Activated CD4-positive, alpha-beta memory T cell treated with anti-CD3 and anti-CD28 coated beads, Interleukin-2, amount 10 ng/mL, durations not matched to agents 7 days and 5 days (primary cell): ENCODE results near the gene GABBR2. TPM values are rescaled to one million over a fixed set of nuclear protein-coding genes. Genes with fewer than 3 reads are reported as not detected.
"Not testable (repeated sequence)": the region's sequence is repeated elsewhere in the genome, so short reads cannot be mapped to it uniquely, and the experiment has no call there.

ENCODE experiments used
- CTCF ChIA-PET: fragments of 350-600 bp; sonication (Branson Sonifier 250); formaldehyde crosslinking; loops from one replicate; lab custom pipeline; 2021; ENCODE audit warnings: antibody characterized with exemption, inconsistent platforms; lab: Charles Lee
- POLR2A ChIA-PET: fragments of 350-600 bp; sonication (Branson Sonifier 250); formaldehyde crosslinking; loops from one replicate; lab custom pipeline; 2021; ENCODE audit warnings: antibody characterized with exemption; lab: Charles Lee
- DNase-seq: peaks from one replicate; pipeline ENCODE4 v3.0.0-alpha.2; 2020
- H3K27ac Mint-ChIP-seq: one replicate; pipeline ENCODE4 v1.8.0; 2021; ENCODE audit warnings: mild to moderate bottlenecking, mixed read lengths
- H3K27me3 Mint-ChIP-seq: one replicate; pipeline ENCODE4 v1.8.0; 2021; ENCODE audit warnings: mixed read lengths
- H3K36me3 Mint-ChIP-seq: one replicate; pipeline ENCODE4 v1.8.0; 2021; ENCODE audit warnings: low read depth, mixed read lengths
- H3K4me1 Mint-ChIP-seq: one replicate; pipeline ENCODE4 v1.8.0; 2021; ENCODE audit warnings: mixed read lengths
- H3K4me3 Mint-ChIP-seq: one replicate; pipeline ENCODE4 v1.8.0; 2021; ENCODE audit warnings: mild to moderate bottlenecking, mixed read lengths
- H3K9me3 Mint-ChIP-seq: one replicate; pipeline ENCODE4 v1.8.0; 2021; ENCODE audit warnings: mixed read lengths
- total RNA-seq, 2 experiments: library from RNA; stranded (reverse); gene quantifications; one replicate each; pipeline ENCODE4 v1.2.3, GENCODE V29; 2021

The GABBR2 gene
- total RNA-seq, 2 experiments from 2014 or later, result not detected

DNA sequence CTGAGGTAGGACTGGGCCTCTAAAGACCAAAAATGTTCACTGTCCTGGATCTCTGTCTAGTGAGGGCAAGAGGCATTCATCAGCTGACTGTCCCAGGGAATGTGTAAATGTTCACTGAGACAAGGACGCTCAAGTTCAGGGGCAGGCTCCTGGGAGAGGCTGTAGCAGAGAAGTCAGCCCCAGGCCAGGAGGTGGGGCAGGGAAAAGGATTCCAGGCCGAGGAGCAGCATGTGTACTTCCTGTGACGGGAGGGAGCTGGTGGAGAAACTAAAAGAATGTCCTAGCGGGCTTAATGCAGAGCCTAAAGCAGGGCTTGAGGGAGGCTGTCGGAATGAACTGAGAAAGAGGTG lies 205.8 kb downstream of the GABBR2 start:
- no peak for DNase-seq
- Mint-ChIP-seq H3K4me1 (no peaks in the 10 kb centered on the region), H3K27ac (no peak overlapping the region), H3K9me3 (no peaks in the 10 kb centered on the region), H3K4me3 (no peak overlapping the region), H3K27me3 (peaks cover 13% of the 10 kb centered on the region), H3K36me3 (no peaks in the 10 kb centered on the region)
- CTCF ChIA-PET, result no interaction called here
- POLR2A ChIA-PET, result no interaction called here

DNA sequence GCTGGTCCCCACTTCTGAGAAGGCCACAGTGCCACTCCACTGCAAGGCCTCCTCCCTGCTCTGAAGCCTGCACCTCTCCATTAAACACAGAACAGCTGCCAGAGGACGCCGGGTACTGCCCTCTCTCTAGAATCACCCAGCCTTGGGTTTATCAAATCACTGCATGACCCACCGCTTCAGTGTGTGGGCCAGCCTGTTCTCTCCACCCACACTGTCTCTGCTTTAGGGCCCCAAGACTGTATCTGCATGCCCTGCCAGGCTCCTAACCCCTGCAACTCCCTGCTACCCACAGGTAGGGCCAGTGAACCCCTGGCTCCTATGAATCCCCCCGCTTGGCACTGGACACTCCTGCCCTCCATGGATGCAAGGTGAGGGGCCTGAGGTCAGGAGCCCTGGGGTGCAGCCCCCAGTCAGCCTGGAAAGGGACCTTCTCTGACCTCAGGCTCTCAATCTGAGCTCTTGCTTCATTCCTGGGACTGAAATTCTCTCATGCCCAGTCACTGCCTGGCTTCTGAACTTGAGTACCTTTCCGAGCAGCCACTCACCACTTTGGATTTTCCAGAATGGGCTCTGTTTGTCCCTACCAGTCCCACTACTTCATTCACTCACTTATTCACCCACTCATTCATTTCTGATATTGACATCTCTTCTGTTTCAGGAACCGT lies 206.3 kb downstream of the GABBR2 start:
- Mint-ChIP-seq H3K27me3 (peaks cover 15% of the 10 kb centered on the region), H3K4me1 (no peaks in the 10 kb centered on the region), H3K27ac (no peak overlapping the region), H3K36me3 (no peaks in the 10 kb centered on the region), H3K4me3 (no peak overlapping the region), H3K9me3 (no peaks in the 10 kb centered on the region)
- DNase-seq, result no peak
- ChIA-PET POLR2A (no interaction called here), CTCF (no interaction called here)

DNA sequence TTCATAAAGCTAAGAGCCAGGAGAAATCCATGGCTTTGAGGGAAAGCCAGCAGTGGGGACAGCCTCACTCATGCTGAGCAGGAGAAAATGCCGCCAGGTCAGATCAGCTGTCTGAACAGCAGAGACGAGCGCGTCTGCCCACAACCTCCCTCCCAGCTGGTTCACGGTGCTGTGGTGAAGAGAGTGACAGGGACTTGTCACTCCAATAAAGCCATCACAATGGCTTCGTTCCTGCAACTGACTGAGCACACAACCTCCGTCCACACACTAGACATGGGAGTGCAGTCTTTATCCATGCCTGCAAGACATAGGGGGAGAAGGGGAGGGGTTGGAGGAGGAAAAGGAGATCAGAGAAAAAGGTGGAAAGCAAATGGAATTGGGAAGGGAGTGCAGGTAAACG lies 206.9 kb downstream of the GABBR2 start:
- Mint-ChIP-seq H3K27ac (no peak overlapping the region), H3K9me3 (no peaks in the 10 kb centered on the region), H3K27me3 (peaks cover 16% of the 10 kb centered on the region), H3K4me3 (no peak overlapping the region), H3K4me1 (no peaks in the 10 kb centered on the region), H3K36me3 (no peaks in the 10 kb centered on the region)
- ChIA-PET CTCF (no interaction called here), POLR2A (no interaction called here)
- DNase-seq, result no peak

DNA sequence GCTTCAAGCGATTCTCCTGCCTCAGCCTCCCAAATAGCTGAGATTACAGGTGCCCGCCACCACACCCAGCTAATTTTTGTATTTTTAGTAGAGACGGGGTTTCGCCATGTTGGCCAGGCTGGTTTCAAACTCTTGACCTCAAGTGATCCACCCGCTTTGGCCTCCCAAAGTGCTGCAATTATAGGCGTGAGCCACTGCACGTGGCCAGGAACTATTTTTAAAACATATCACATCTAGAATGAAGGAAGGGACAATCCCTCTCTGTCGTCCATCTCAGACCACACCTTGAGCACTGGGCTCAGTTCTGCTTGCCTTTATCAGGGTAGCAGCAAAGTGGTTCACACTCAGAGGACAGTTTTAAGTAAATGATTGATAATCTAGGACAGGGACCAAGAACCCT lies 207.5 kb downstream of the GABBR2 start:
- peaks cover 17% of the 10 kb centered on the region for H3K27me3 Mint-ChIP-seq
- POLR2A ChIA-PET, H3K4me3 Mint-ChIP-seq, H3K27ac Mint-ChIP-seq, H3K4me1 Mint-ChIP-seq, DNase-seq, H3K36me3 Mint-ChIP-seq, CTCF ChIA-PET, H3K9me3 Mint-ChIP-seq: not testable (repeated sequence)

DNA sequence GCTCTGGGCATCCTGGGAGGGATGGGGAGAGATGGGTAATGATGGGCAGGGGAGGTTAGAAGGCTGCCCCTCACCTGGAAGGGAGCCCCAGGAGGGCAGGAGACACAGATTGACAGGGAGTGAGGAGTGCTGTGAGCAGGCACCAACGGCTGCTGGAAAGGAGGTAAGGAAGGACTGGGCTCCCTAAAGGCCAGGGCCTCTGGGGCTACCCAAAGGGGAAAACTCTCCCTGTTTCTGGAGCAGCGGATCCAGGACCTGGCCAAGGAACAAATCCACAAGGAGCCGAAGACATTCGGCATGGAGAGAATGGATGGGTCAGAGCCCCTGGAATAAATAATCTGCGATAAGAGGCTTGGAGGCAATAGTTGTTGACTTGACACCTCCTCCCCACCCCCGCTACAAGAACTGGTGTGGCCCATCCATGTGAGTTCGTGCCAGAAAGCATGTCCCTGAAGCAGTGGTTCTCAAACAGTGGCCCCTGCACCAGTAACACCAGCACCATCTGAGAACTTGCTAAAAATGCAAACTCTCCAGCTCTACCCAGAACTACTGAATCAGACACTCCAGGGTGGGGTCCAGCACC lies 208.3 kb downstream of the GABBR2 start:
- no peak for DNase-seq
- no peaks in the 10 kb centered on the region for H3K36me3 Mint-ChIP-seq
- CTCF ChIA-PET, result no interaction called here
- no peak overlapping the region for H3K4me3 Mint-ChIP-seq
- no peak overlapping the region for H3K27ac Mint-ChIP-seq
- POLR2A ChIA-PET, result no interaction called here
- no peaks in the 10 kb centered on the region for H3K4me1 Mint-ChIP-seq
- H3K27me3 Mint-ChIP-seq, result peaks cover 16% of the 10 kb centered on the region
- H3K9me3 Mint-ChIP-seq, result no peaks in the 10 kb centered on the region

DNA sequence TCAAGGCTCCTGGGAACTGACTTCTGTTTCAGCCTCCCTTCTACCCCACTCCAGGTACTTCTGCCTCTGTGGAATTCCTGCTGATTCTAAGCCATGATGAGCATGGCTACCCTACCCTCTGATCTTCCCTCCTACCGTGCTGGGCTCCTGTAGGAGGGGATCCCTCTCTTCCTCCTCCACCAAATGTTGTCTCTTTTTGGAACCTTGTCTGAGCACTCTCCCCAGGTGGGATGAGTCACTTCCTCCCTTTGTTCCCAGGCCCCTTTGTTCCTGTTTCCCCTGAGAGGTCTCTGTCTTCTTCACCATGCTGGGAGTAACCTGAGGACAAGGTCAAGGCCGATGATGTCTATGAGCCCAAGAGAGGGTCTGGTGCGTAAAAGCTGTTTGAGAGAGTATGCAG lies 213.2 kb downstream of the GABBR2 start:
- peaks cover 8% of the 10 kb centered on the region for H3K4me1 Mint-ChIP-seq
- POLR2A ChIA-PET, result no interaction called here
- H3K36me3 Mint-ChIP-seq, result no peaks in the 10 kb centered on the region
- peaks cover 33% of the 10 kb centered on the region for H3K27me3 Mint-ChIP-seq
- DNase-seq, result no peak
- H3K4me3 Mint-ChIP-seq, result no peak overlapping the region
- CTCF ChIA-PET, result no interaction called here
- H3K9me3 Mint-ChIP-seq, result no peaks in the 10 kb centered on the region
- no peak overlapping the region for H3K27ac Mint-ChIP-seq

DNA sequence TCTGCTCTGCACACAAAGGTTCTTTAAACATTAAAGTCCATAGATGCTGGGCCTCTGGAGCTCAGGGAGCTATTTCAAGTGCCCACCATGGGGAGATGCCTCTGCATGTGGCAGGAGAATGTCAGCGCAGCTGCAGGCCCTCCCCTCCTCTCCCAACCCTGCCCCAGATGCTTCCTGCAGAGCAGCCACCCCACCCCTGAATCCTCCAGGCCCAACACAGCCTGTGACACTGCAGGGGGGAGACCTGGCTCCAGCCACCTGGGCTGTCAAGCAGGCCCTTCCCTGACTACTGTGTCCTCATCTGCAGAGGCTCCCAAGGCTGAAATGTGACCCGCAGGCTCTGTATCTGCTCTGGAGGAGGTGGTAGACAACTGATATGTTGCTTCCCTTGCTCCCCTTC lies 213.9 kb downstream of the GABBR2 start:
- DNase-seq, result no peak
- POLR2A ChIA-PET, result no interaction called here
- no peaks in the 10 kb centered on the region for H3K36me3 Mint-ChIP-seq
- H3K27ac Mint-ChIP-seq, result no peak overlapping the region
- CTCF ChIA-PET, result no interaction called here
- peaks cover 8% of the 10 kb centered on the region for H3K4me1 Mint-ChIP-seq
- H3K27me3 Mint-ChIP-seq, result peaks cover 30% of the 10 kb centered on the region
- no peak overlapping the region for H3K4me3 Mint-ChIP-seq
- no peaks in the 10 kb centered on the region for H3K9me3 Mint-ChIP-seq

DNA sequence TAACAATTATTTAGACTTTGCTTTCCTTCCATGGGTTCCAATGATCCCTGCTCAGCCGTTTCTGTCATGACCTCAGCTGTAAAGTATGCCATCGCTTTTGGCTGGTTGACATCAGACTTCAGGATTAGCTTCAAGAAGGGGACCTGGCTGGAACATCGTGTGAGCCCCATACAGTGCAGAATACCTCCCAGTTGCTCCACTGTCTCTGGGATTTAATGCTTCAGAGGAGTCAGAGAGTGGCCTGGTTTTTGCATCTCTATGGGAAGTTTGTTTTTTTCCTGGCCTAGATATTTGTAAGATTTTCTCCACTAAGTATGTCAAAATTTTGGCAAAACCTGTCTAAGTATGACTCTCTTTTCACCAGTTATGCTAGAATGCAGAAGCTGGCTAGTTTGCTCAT lies 216.9 kb downstream of the GABBR2 start:
- no peaks in the 10 kb centered on the region for H3K9me3 Mint-ChIP-seq
- no peaks in the 10 kb centered on the region for H3K36me3 Mint-ChIP-seq
- H3K4me3 Mint-ChIP-seq, result no peak overlapping the region
- peaks cover 8% of the 10 kb centered on the region for H3K4me1 Mint-ChIP-seq
- CTCF ChIA-PET, result no interaction called here
- POLR2A ChIA-PET, result no interaction called here
- no peak overlapping the region for H3K27ac Mint-ChIP-seq
- no peak for DNase-seq
- H3K27me3 Mint-ChIP-seq, result peaks cover 22% of the 10 kb centered on the region

DNA sequence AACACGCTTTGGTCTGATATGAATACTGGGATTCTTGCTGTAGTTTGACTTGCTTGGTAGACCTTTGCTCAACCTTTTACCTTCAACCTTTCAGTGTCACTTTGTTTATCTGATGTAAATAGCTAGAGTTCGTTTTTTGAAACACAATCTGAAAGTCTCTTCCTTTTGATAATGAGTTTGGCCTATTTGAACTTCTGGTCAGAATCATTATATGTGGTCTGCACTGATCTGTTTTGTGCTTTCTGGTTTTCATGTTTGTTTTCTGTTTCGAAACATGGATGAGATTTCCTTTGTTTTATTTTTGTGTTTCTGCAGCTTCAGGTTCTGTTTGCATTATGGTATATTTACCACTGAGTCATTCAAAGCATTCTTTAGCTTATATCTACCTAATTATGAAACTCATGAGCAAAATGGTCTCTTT lies 217.5 kb downstream of the GABBR2 start:
- ChIA-PET CTCF (no interaction called here), POLR2A (no interaction called here)
- Mint-ChIP-seq H3K36me3 (no peaks in the 10 kb centered on the region), H3K27me3 (peaks cover 21% of the 10 kb centered on the region), H3K27ac (no peak overlapping the region), H3K4me3 (no peak overlapping the region), H3K4me1 (peaks cover 8% of the 10 kb centered on the region), H3K9me3 (no peaks in the 10 kb centered on the region)
- no peak for DNase-seq

DNA sequence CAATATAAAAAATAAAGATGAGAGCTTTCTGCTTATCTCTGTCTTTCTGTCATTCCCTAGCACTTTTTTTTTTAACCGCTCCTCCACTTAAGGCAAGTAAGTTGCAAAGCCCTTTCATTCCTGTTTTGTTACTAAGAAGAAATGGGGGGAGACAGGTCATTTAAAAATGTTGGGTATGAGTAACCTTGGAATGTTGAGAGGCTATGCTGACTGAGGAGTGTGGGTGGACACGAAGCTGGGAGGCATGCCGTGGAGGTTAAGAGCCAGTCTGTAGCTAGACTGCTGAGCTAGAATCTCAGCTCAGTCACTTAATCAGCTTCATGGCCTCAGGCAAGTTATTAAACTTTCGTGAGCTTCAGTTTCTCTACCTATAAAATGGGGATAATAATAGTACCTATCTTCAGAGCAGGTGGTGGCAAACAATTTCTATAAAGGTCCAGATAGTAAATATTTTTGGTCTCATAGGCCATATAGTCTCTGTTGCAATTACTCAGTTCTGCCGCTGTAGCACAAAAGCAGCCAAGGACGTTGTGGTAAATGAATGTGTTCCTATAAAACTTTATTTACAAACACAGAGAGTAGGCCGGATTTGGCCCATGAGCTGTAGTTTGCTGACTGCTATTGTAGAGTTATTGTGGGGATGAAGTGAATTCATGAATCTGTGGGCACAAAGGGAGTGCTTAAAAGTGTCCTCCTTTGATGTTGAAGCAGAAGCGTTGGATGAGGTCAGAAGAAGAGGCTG lies 220.0 kb downstream of the GABBR2 start:
- no peak overlapping the region for H3K4me3 Mint-ChIP-seq
- CTCF ChIA-PET, result interaction anchor here (0.5 kb wide), 1 partner anchor 79 kb away, joined by 3 read pairs; no protein-coding TSS in a partner anchor

DNA sequence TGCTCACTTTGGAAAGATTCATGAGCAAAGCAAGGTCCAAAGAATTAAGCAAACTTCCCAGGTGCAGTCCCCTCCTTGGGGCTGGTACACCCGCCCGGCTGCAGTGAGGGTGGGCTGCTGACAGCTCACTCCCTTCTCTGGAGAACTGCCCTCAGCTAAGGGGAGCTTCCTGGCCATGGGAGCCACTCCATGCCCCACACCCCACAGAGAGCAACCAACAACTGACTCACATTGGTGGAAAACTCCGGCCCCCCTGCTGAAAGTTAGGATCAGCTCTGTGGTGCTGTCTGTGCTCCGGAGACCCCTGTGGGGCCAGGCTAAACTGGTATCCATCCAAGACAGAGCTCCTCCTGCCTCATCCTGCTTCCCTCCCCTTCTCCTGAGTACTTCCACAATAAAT lies 223.0 kb downstream of the GABBR2 start:
- H3K4me3 Mint-ChIP-seq, result no peak overlapping the region
- H3K27ac Mint-ChIP-seq, result no peak overlapping the region
- no peaks in the 10 kb centered on the region for H3K4me1 Mint-ChIP-seq
- no peaks in the 10 kb centered on the region for H3K9me3 Mint-ChIP-seq
- no peaks in the 10 kb centered on the region for H3K36me3 Mint-ChIP-seq
- H3K27me3 Mint-ChIP-seq, result peaks cover 13% of the 10 kb centered on the region
- CTCF ChIA-PET, result no interaction called here
- DNase-seq, result no peak
- POLR2A ChIA-PET, result no interaction called here

More for the DNA sequence above, 220.0 kb downstream of the GABBR2 start:
- H3K36me3 Mint-ChIP-seq, result no peaks in the 10 kb centered on the region
- H3K27ac Mint-ChIP-seq, result no peak overlapping the region
- peaks cover 16% of the 10 kb centered on the region for H3K27me3 Mint-ChIP-seq
- no peak for DNase-seq
- POLR2A ChIA-PET, result interaction anchor here (0.6 kb wide), 1 partner anchor 11 kb away, joined by 3 read pairs; no protein-coding TSS in a partner anchor
- peaks cover 8% of the 10 kb centered on the region for H3K4me1 Mint-ChIP-seq
- no peaks in the 10 kb centered on the region for H3K9me3 Mint-ChIP-seq

DNA sequence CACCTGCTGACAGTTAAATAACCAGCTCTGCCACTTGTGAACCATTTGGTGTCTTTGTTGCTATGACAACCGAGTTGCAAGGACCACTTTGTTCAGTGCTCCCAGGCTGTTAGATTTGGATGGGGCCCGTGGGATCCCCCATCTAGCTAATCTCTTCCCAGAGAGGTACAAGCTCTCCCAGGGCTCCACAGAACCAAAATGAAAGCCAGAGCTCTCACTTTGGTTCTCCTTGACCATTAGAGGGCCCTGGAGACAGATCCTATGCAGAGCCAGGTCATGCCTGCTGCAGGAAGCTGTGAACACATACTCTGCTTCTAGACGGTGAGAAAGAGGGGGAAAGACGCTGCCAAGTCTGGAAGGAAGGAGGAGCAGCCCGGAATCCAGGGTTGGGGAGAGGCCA lies 224.6 kb downstream of the GABBR2 start:
- POLR2A ChIA-PET, result no interaction called here
- CTCF ChIA-PET, result no interaction called here
- peaks cover 15% of the 10 kb centered on the region for H3K27me3 Mint-ChIP-seq
- no peak overlapping the region for H3K27ac Mint-ChIP-seq
- no peaks in the 10 kb centered on the region for H3K4me1 Mint-ChIP-seq
- DNase-seq, result no peak
- no peaks in the 10 kb centered on the region for H3K36me3 Mint-ChIP-seq
- H3K4me3 Mint-ChIP-seq, result no peak overlapping the region
- H3K9me3 Mint-ChIP-seq, result no peaks in the 10 kb centered on the region

DNA sequence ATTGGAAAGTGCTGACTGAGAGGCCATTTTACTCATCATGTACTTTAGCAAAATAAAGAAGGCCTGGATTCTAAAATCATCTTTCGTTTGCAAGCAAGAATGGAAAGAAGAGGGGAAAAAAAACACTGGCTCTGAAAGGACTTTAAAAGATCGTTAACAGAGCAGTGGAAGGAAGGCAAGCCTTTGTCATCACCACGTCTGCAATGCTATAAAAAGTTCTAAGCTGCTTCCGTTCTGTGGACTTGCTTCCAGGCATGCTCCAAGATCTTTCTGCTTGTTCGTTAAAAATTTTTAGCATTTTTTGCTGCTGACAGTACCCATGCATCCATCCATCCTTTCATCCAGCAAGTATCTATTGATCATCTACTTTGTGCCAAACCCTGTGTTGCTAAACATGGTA lies 226.5 kb downstream of the GABBR2 start:
- DNase-seq, result no peak
- H3K4me3 Mint-ChIP-seq, result no peak overlapping the region
- no peaks in the 10 kb centered on the region for H3K9me3 Mint-ChIP-seq
- H3K27ac Mint-ChIP-seq, result no peak overlapping the region
- ChIA-PET CTCF (no interaction called here), POLR2A (no interaction called here)
- H3K4me1 Mint-ChIP-seq, result no peaks in the 10 kb centered on the region
- no peaks in the 10 kb centered on the region for H3K36me3 Mint-ChIP-seq
- H3K27me3 Mint-ChIP-seq, result peaks cover 15% of the 10 kb centered on the region
